Amniotic epithelial cell (primary cell): ENCODE results near the gene MYOZ3.

Experiments used
- DNase-seq: peaks from one replicate; pipeline ENCODE4 v3.0.0-alpha.2; 2010; ENCODE audit warnings: low read depth

The MYOZ3 gene

DNA sequence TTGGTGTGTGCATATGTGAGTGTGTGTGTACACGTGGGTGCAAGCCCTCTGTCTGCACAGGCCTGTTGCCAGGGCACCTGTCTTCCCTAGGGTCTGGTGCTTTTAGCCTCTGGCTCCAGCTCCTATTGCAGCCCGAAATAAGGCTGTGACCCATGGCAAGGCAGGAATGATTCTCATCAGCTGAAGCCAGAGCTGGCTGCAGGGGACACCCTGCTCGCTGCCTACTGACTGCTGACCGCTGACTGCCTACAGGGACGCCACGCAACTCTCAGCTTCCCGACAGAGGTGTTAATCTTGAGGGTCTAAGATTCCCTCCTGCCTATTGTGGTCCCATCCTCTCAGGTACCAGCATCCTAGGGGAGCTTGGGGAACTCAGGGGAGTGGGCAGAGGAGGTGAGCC, at the start of gene MYOZ3:
Gene MYOZ3 (plus strand): TSS at position 166 of the 400 bp plus-strand sequence. CDS start 1,691 bp downstream, outside the sequence.
- no peak for DNase-seq

GRCh38 chr5:150612405-150612804, 48.6 kb upstream of the MYOZ3 start:
- DNase-seq: no peak

GRCh38 chr5:150612905-150613670, 48.0 kb upstream of the MYOZ3 start:
- DNase-seq: peak; percentile 62

DNA sequence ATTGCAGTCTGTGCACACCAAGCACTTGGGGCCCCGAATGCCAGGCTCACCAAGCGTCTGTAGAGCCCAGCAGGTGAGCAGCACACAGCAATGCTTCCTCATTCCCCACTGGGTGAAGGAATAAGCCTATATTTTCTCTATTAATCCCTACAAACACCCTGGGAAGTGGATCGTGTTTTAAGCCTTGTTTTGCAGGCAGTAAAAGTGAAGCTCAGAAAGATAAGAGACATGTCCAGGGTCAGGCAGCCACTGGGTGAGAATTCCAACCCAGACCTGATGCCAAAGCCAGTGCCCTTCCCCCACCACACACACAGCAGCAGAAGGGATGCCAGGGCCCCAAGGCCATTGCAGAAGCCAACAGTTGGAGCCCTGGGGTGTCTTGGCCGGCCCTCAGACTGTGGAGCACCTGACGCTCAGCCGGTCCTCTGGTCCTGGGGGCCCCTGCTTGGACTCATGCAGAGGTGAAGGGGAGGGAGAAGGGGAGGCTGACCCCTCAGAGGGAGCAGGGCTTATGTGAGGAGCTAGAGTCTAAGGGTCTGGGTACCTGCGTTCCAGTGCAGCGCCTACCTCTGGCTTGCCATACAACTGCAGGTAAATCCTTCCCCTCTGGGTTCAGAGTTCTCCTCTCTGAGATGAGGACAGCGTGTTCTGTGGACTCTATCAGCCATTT, 46.9 kb upstream of the MYOZ3 start:
- DNase-seq: no peak

DNA sequence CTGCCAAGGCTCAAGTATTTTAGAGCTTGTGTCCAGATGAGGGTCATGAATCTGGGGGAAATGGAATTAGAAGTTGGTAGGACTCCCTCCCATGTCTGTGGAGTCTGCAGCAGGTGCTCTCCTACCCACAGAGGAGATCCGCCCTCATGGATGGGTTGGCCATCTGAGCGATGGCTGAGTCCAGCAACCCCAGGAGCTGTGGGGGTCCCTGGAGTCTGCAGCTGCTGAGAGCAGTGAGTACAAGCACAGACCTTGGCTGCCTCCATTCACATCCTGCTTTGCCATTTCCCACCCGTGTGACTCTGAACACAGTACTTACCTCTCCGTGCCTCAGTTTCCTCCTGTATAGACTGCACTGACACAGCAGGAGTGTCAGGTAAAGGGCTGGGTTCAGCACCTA, 46.4 kb upstream of the MYOZ3 start:
- DNase-seq: no peak

- peak; percentile 55 for DNase-seq
Observed at GRCh38 chr5:150615141-150615699, 45.8 kb upstream of the MYOZ3 start.

DNA sequence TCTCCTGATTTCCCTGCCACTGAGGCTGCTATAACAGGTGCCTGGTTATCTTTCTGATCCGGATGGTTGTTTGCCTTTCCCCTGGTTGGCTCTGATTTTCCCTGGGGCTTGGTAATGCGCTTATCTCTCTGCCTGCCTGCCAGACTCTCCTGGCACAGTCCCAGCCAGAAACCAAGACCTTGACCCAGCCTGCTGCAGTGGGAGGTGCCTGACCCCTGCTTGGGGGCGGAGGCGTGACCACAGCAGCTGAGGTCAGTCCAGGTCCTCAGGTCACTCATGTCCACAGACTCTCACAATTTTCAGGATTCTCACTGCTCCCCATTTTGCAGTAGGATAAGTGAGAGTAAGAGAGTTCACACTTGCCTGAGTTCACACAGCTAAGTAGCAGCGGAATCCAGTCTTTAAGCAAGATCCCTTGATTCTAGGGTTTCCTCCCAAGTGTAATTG, 45.0 kb upstream of the MYOZ3 start:
- peak; percentile 55 for DNase-seq

GRCh38 chr5:150616506-150616905, 44.5 kb upstream of the MYOZ3 start:
- no peak for DNase-seq

GRCh38 chr5:150618163-150618562, 42.9 kb upstream of the MYOZ3 start:
- no peak for DNase-seq

DNA sequence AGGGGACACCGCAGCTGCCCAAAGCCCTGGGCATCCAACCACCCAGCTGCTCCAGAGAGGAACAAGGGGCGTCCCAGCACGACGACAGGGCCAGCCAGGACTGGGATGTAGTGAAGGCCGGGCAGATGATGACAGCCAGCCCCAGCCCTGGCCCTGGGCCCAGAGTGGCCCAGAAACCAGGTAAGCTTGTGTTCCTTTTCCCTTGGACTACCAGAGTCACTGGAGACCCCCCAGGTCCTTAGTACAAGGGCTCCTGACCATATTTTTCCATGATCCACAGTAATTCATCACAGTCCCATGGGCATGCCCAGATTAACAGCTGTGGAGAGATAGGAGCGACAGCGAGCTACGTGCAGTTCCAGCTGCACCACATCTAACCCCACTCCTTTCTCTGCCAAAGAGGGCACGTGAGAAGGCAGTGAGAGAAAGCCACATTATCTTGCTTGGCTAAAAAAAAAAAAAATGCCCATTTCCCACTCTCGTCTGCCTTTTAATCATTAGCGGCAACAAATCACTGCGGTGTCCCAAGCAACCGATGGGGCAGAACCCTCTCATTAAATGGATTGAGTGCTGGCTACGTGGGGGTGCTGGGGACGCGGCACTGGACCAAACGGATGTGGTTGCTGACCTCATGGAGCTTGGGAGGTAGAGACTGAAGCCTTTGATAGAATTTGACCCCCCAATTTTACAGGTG, 42.3 kb upstream of the MYOZ3 start:
- DNase-seq: no peak

- peak; percentile 54 for DNase-seq
Observed at GRCh38 chr5:150619359-150620230, 41.5 kb upstream of the MYOZ3 start.

DNA sequence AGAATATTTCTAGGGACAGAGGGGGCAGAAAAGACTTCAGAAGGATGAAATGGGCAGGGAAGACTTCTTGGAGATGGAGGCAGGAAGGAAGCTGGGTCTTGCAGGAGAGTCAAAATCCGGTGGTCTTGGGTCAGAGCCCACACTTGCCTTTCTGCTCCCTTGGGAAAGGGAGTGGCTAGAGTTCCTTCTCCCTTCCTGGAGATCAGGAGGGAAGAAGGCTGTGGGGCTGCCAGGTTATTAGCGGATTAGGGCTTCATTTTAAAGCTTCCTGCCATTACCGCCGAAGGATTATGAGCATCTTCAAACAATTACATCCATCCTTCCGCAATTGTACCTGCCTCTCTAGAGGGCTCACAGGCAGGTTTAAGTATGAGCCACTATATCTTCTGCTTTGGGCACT, 39.8 kb upstream of the MYOZ3 start:
- no peak for DNase-seq

GRCh38 chr5:150622157-150622556, 38.9 kb upstream of the MYOZ3 start:
- DNase-seq: peak; percentile 55

DNA sequence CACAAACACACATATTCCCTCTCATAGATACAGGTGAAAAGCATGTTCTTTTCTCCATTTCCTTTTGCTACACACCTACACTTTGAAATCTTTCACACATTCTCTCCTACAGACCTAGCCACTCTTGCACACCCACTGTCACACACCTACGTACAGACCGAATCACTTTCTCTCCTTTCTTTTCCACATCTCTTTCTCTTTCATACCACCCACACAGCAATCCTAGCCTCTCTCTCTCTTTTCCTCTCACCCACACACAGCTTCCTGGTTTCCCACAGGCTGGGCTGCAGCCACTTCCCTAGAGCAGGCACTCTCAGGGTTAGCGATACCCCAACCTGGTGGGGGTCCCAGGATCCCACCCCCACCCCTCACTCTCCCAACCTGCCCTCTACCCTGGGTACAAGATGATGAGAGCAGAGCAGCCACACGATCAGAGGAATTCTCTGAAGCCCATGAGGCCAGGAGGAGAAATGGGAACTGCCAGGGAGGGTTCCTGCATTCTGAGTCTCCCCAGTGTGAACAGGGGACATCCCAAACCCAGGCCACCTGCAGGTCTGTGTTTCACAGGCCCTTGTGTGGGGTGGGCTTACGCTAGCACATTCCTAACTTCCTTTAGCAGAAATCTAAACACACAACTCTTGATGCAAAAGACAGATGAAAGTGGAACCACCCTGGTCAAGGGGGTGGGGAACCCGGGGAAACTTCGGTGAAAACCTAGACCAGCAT, 37.7 kb upstream of the MYOZ3 start:
- DNase-seq: no peak

GRCh38 chr5:150623878-150624216, 37.2 kb upstream of the MYOZ3 start:
- no peak for DNase-seq

DNA sequence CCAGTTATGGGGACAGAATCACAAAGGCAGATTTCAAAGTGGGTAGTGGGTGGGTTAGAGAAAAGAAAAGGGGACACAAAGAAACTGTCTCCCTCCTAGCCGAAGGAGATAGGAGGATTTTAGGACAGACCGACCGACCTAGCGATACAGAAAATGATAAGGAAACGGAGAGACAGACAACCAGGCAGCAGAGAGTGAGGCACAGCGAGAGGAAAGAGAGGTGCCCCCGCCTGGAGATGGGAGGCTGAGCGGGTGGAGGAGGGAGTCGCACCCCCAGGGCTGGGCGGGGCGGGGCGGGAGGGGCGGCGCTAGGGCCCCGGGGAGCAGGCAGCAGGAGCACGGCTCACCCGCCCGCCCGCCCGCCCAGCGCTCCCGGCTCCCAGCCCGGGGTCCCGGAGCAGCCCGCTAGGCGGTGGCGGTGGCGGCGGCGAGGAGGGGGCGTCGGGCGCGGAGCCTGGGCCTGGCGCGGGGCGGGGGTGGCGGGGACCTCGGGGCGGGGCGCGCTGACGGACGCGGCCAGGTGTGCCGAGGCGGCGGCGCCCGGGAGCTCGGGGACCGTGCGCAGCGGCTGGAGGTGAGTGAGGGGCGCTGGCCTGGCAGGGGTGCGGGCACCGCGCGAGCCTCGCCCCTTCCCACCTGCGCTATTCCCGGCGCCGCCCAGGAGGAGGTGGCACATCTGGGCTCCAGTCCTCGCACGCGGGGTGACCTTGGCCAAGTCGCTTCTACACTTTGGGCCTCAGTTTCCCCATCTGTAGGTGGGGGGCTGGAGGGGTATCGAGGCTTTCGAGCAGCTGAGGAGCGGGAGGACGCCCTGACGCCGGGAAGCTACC, 36.5 kb upstream of the MYOZ3 start:
- DNase-seq: no peak

DNA sequence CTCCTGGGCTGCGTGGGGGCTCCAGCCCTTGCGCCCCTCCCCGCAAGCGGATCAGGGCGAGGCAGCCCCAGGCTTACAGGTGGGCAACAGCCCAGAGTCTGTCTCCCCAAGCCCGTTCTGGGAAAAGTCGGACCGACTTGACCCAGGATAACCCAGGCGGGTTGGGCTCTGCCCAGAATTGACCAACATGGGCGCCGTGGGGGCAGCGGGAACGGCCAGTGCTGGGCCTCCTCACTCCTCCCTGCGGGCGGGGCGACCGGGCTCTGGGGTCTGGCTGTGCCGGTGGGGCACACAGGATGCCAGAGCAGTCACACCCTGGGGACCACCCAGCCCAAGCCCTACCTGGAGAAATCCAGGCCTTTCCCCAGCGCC, 35.9 kb upstream of the MYOZ3 start:
- DNase-seq: no peak

GRCh38 chr5:150625831-150626746, 35.0 kb upstream of the MYOZ3 start:
- no peak for DNase-seq

DNA sequence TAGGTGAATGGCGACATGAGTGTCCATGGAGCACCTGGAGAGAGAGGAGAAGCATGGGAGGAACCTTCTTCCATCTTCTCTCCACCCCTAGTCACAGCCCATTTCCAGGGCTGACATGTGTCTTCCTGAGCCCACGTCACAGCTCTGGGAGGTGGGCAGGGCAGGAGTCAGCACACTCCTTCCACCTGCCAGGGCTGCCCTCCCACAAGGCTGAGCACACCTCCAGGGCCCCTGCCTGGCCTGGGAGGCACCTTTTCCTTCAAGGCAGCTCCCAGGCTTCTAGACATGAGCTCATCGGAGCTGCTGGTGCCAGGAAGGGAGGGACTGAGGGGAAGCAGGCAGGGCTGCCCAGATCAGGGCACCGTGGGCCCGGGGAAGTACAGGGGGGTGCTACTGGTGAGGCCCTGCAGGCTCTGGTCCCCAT, 34.2 kb upstream of the MYOZ3 start:
- DNase-seq: peak; percentile 46
